Stimulated activated memory B cell treated with anti-CD40 and anti-IgM and Interleukin-4, amounts not matched to agents 10 μg/mL and 1 μg/mL and 100 μg/mL, for 72 hours (primary cell): ENCODE measurements around the gene CHAC1.

Experiments used
- ATAC-seq: fragments of 150-1000 bp; cut with Tn5 transposase; 2 replicates; pipeline ENCODE4 v1.10.0; 2021
- H3K27ac Mint-ChIP-seq: one replicate; pipeline ENCODE4 v1.8.0; 2022; ENCODE audit warnings: mild to moderate bottlenecking, mixed read lengths
- H3K27me3 Mint-ChIP-seq: one replicate; pipeline ENCODE4 v1.8.0; 2022; ENCODE audit warnings: mixed read lengths
- H3K36me3 Mint-ChIP-seq: one replicate; pipeline ENCODE4 v1.8.0; 2022; ENCODE audit warnings: mixed read lengths
- H3K4me1 Mint-ChIP-seq: one replicate; pipeline ENCODE4 v1.8.0; 2022; ENCODE audit warnings: mixed read lengths
- H3K4me3 Mint-ChIP-seq: one replicate; pipeline ENCODE4 v1.8.0; 2022; ENCODE audit warnings: mild to moderate bottlenecking, moderate library complexity, mixed read lengths
- H3K9me3 Mint-ChIP-seq: one replicate; pipeline ENCODE4 v1.8.0; 2022; ENCODE audit warnings: mixed read lengths

Gene CHAC1

DNA sequence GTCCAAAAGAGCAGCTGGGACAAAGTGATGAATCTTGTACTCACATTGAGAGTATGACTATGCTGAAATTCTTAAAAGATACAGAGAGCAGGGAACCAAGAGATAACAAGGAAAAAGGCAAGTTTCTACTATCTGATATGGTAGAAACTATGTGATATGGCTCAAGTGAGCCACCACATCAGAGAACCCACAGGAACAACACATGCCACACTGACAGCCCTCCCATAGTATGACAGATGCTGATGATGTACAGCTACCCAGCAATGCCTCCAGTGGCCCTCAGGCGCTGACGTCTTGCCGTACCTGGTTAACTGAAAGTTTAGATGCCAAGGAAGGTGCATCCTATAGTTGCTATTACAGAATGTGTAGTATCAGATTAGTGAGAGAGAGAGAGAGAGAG lies 42.4 kb downstream of the CHAC1 start:
- H3K9me3 Mint-ChIP-seq = no peaks in the 10 kb centered on the region
- no peak for ATAC-seq
- H3K4me1 Mint-ChIP-seq = no peaks in the 10 kb centered on the region
- H3K4me3 Mint-ChIP-seq = no peak overlapping the region
- peaks cover 63% of the 10 kb centered on the region for H3K36me3 Mint-ChIP-seq
- no peaks in the 10 kb centered on the region for H3K27me3 Mint-ChIP-seq
- H3K27ac Mint-ChIP-seq = no peak overlapping the region

GRCh38 chr15:40999190-40999589 lies 45.9 kb downstream of the CHAC1 start:
- Mint-ChIP-seq H3K4me3 (no peak overlapping the region), H3K36me3 (peaks cover 48% of the 10 kb centered on the region), H3K4me1 (no peaks in the 10 kb centered on the region), H3K9me3 (no peaks in the 10 kb centered on the region), H3K27ac (no peak overlapping the region), H3K27me3 (no peaks in the 10 kb centered on the region)
- ATAC-seq = no peak

GRCh38 chr15:41001524-41002214 lies 48.4 kb downstream of the CHAC1 start:
- Mint-ChIP-seq H3K4me3 (no peak overlapping the region), H3K36me3 (peaks cover 37% of the 10 kb centered on the region), H3K27ac (no peak overlapping the region), H3K9me3 (no peaks in the 10 kb centered on the region), H3K27me3 (no peaks in the 10 kb centered on the region), H3K4me1 (no peaks in the 10 kb centered on the region)
- no peak for ATAC-seq

- Mint-ChIP-seq H3K27ac (no peak overlapping the region), H3K36me3 (peaks cover 39% of the 10 kb centered on the region), H3K4me1 (no peaks in the 10 kb centered on the region), H3K9me3 (no peaks in the 10 kb centered on the region), H3K27me3 (no peaks in the 10 kb centered on the region), H3K4me3 (no peak overlapping the region)
- no peak for ATAC-seq
Observed at GRCh38 chr15:41004490-41004889, 51.2 kb downstream of the CHAC1 start.
